SKM-1 treated with dmso at 0.1 percent for 144 hours (cell line): ENCODE measurements around the gene GPS1.
"Not testable (repeated sequence)": the region's sequence is repeated elsewhere in the genome, so short reads cannot be mapped to it uniquely, and the experiment has no call there.

ENCODE experiments used
- DNase-seq: peaks from one replicate; lab custom pipeline; 2025; ENCODE audit not compliant: unreplicated experiment; lab: John Stamatoyannopoulos, UW

GPS1 gene

GRCh38 chr17:82025401-82026107 is 26.1 kb upstream of the GPS1 start:
- no peak for DNase-seq

DNA sequence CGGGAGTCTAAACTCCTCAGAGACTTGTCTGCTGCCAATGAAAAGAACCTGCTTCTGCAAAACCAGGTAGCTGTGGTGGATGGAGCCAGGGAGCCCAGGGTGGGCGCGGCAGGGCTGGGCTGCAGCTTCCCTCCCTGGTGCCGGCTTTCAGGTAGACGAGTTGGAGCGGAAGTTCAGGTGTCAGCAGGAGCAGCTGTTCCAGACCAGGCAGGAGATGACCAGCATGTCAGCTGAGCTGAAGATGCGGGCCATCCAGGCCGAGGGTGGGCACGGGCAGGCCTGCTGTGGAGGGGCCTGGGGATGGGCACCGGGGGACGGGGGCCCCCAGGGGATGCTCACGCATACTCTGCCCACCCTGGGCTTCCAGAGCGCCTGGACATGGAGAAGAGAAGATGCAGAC is 23.5 kb upstream of the GPS1 start:
- no peak for DNase-seq

DNA sequence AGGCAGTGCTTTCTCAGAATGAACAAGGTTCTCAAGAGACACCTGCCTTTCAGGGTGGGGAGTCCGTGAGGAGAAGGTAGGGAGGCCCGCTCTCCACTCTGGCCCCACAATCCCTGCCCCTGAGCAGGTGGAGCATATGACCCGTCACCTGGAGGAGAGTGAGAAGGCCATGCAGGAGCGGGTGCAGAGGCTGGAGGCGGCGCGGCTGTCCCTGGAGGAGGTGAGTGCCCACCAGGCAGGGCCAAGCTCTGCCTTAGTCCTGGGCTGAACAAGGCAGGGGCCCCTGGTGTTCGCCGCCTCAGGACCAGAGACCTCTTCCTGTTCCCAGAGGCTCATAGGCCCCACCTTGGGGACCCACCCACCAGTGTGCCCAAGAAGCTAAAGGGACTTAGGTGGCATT is 22.7 kb upstream of the GPS1 start:
- DNase-seq = no peak

DNA sequence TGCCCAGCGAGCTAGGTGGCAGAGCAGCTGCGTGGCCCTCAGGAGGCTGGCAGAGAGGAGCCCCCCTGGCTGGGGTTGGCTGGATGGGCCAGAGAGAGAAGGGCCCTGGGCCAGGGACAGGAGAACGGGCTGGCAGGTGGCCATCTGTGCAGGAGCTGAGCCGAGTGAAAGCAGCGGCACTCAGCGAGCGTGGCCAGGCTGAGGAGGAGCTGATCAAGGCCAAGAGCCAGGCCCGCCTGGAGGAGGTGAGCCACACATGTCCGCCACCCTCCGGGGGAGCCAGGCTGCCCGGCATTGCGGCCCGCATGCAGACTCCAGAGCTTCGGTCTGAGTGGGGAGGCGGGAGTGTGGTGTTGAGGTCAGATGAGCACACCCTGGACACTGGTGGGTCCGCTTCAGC is 22.3 kb upstream of the GPS1 start:
- DNase-seq = no peak

DNA sequence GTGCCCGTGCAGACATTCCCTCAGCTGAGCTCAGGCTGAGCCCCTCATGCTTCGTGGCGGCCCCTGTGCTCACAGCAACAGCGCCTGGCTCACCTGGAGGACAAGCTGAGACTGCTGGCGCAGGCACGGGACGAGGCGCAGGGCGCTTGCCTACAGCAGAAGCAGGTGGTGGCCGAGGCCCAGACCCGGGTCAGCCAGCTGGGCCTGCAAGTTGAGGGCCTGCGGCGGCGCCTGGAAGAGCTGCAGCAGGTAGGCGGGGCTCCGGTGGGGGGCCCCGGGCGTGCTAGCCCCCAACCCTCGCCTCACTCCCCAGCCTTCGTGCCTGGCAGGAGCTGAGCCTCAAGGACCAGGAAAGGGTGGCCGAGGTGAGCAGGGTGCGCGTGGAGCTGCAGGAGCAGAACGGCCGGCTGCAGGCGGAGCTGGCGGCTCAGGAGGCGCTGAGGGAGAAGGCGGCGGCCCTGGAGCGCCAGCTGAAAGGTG is 21.7 kb upstream of the GPS1 start:
- DNase-seq = no peak

DNA sequence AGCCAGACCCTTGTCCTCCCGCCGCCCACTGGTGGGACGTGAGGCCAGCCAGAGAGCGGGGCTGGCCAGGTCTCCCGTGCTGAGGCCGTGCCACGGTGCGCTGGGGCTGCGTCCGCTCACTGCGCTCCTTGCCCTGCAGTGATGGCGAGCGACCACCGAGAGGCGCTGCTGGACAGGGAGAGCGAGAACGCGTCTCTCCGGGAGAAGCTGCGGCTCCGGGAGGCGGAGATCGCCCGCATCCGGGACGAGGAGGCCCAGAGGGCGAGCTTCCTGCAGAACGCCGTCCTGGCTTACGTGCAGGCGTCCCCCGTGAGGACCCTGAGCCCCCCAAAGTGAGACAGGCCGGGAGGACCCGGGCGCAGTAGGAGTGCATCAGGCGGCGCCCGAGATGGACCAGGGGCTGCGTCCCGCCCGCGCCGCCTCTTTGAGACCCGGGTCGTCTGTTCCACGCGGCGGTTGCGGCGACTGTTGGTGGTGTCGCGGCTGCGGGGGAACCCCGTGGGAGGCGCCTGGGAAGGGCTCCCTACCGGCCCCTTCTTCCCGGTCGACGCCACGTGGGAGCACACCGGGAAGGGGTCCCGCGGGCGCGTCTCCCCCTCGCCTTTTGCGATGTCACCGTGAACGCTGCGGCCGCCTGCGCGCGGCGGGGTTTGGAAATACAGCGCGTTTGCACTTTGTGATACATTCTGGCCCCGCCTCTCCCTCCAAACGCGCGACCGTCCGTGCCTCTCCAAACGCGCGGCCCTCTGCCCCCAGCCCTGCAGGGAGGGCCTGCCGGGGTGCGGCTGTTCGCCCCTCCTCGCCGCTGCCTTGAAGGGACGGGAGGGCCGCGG is 21.0 kb upstream of the GPS1 start:
- DNase-seq = no peak

GRCh38 chr17:82031303-82031884 is 20.3 kb upstream of the GPS1 start, which contains the start of gene RAC3:
RAC3 (plus strand) TSS chr17:82031678; CDS start chr17:82031762, 84 bp downstream.
- DNase-seq = no peak

DNA sequence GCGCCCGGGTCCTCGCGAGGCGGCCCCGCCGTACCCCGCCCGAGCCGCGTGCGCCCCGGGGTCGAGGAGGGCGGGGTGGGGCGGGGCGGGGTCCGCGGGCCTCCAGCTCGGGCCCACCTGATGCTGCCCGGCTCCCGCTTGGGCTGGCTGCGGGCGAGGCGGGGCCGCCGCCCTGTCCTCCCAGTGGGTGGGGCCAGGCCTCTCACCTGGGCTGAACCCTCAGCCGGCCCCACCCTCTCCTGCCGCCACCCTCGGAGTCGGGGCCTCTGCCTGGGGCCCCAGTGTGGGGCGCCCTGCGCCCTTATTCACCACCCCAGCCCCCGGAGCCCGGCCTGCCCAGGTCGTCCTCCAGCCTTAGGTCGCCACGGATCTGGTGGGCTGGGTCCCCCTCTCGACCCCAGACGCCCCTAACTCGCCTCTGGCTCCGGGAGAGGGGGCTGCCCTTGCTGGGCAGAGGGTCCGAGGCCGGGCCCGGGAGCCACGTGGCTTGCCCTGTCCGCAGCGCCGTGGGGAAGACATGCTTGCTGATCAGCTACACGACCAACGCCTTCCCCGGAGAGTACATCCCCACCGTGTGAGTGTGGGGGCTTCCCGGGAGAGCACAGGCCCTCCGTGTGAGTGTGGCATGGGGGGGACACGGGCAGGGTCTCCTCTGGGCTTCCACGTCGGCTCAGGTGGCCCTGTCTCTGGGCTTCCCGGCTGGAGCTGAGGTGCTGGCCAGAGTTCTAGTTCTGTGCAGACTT is 19.6 kb upstream of the GPS1 start:
- no peak for DNase-seq

DNA sequence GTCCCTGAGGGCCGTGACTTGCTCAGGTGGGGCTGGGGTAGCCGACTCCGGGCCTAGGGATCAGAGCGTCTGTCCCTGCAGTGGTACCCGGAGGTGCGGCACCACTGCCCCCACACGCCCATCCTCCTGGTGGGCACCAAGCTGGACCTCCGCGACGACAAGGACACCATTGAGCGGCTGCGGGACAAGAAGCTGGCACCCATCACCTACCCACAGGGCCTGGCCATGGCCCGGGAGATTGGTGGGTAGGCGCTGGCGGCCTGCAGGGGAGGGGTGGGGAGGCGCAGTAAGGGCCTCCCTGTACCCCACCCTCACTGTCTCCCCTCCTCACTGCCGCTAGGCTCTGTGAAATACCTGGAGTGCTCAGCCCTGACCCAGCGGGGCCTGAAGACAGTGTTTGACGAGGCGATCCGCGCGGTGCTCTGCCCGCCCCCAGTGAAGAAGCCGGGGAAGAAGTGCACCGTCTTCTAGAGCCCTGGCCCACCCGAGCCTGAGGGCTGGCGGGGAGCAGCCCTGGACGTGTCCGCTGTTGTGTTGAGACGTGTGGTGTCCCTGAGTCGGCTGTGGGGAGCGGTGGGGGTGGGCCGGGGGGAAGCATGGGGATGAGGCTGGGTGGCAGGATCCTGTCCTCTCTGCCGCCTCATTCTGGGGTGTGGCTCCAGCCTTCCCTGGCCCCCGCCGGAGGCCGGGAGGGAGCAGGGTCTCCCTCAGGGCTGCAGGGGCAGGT is 18.2 kb upstream of the GPS1 start:
- no peak for DNase-seq

GRCh38 chr17:82034371-82035011 is 17.2 kb upstream of the GPS1 start:
- DNase-seq = no peak

DNA sequence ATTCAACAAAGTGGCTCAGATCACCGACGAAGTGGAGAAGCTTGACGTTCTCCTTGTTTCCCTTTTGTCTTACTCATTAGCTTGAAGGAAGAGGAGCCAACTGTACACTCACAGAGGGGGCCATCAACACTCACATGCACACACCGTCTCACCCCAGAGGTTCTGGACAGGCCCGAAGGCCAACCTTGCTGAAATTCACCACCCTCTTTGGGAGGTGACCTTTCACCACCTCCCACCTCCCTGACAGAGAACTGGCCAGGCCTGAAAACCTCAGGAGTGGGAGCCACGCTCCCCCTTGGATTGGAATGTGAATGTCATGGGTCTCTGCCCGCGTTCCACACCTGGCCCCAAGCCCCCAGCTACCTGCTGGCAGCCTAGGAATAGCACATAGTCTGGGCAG is 16.2 kb upstream of the GPS1 start:
- DNase-seq = no peak

DNA sequence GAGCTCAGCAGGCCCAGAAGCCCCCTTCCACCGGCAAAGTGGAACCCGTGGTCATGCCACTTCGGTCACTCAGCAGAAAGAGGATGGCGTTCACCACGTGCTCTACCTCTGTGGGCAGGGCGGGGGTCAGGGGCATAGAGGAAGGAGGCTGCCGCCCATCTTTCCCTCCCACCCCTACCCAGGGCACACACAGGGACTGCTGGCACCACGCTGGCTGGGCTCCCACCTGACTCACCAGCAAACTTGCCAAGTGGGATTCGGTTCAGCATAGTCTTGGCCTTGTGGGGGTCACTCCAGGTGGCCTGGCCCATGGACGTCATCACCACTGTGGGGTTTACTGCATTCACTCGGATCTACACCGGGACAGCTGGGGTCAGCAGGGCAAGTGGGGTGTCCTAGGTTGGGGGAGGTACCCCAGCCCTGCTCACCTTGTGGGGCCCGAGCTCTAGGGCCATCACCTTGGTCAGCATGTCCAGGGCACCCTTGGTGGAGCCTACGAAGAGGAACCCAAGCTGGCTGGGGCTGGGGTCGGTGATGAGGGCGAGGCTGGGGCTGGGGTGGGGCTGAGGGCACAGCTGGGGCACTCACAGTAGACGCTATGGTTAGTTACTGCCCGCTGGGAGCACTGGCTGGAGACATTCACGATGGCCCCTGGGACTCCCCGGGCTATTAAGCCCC is 15.6 kb upstream of the GPS1 start:
- no peak for DNase-seq

DNA sequence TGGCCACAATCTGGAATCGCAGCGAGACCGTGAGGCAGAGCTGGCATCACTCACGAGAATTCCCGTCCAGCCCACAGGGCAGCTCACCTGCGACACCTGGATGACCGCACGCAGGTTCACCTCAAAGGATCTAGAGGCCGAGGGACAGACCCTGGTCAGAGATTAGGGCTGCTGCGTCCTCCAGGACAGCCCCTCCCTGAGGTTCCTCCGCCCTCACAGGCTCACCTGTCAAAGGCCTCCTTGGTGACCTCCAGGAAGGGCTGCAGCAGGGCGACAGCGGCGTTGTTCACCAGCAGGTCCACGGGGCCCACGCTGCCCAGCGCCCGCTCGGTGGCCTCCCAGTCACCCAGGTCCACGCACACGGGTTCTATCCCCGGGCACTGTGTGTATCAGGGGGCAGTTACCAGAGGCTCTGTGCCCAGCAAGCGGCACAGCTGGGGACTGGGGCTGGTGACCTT is 15.0 kb upstream of the GPS1 start:
- no peak for DNase-seq

DNA sequence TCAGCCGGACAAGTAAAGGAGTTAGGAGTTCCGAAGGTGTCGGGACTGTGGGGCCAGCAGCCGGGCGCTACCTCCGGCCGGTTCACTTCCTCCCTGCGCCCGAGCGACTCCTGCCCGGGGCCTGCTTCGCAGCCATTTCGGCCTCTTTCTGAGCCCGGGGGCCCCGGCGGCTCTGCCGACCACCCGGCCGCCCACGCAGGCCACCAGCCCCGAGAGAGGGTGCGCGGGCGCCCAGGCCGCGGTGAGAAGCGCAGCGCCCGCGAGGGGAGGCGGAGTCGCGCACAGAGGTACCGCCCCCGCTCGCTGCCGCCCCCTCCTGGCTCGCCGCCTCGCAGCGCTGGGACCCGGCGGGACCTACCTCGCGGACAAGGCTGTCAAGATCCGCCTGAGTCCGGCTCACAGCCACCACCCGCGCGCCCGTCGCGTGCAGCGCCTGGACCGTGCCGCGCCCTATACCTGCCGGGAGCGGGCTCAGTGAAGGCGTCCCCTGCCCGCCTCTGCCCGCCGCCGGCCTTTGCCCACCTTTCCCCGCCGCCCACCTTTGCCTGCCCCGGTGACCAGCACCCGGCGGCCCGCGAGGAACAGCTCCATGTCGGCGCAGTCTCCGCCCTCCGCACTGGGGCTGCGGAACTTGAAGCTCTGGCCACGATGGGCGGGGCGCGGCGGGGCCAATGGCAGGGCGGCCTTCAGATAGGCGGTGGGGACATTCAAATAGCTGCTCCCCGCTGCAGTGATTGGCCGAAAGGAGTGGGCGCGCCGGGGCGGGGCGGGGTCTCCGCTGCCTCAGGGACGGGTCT is 14.4 kb upstream of the GPS1 start, which contains the start of gene DCXR:
TSS of gene DCXR (minus strand) at position 606 of the 797 bp plus-strand sequence. CDS start at position 591, 15 bp downstream.
- peak; percentile 96 for DNase-seq

GRCh38 chr17:82037889-82038195 is 13.9 kb upstream of the GPS1 start:
- DNase-seq = no peak

DNA sequence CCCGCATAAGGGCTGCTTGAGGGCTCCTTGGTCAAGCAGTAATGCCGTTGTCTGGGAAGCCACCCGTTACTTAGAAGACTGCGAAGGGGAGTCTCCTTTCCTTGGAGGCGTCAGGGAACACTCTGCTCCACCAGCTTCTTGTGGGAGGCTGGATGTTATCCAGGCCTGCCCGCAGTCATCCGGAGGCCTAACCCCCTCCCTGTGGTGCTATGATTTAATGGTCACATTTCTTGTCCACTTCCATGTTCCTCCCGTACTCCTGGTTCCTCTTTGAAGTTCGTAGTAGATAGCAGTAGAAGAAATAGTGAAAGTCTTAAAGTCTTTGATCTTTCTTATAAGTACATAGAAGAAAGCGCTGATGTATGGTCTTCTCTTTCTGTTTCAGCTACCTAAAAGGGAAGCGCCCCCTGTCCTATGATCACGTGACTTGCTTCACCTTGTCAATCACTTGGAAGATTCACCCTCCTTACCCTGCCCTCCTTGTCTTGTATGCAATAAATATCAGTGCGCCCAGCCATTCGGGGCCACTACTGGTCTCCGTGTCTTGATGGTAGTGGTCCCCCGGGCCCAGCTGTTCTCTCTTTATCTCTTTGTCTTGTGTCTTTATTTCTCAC is 12.8 kb upstream of the GPS1 start:
- DNase-seq = not testable (repeated sequence)

DNA sequence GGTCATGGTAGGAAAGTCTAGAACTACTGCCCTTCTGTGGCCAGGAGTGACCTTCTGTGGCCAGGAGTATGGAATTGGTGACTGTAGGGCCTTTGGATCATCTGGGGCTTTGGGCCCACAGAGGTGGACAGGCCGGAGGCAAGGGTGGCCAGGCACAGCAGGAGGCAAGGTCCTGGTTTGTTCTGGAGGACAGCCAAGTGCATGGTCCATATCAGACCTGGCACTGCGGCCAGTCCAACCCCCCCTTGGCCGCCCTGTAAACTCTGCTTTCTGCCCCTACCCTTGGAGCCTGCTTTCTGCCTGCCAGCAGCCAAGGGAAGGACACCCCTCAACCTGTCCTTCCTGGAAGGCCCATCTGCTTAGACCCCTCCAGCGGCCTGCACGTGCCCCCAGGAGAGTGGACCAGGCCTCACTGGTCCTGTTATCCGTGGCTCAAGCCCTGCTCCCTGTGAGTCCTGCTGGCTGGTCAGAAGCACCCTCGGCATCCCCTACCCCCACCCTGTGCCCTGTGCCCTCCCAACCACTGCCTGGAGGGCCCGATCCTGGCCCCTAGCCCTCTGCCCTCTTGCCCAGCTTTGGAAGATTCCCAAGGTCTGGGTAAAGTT is 11.9 kb upstream of the GPS1 start:
- no peak for DNase-seq
